ENCODE measurements around the gene RGS6.

The RGS6 gene

DNA sequence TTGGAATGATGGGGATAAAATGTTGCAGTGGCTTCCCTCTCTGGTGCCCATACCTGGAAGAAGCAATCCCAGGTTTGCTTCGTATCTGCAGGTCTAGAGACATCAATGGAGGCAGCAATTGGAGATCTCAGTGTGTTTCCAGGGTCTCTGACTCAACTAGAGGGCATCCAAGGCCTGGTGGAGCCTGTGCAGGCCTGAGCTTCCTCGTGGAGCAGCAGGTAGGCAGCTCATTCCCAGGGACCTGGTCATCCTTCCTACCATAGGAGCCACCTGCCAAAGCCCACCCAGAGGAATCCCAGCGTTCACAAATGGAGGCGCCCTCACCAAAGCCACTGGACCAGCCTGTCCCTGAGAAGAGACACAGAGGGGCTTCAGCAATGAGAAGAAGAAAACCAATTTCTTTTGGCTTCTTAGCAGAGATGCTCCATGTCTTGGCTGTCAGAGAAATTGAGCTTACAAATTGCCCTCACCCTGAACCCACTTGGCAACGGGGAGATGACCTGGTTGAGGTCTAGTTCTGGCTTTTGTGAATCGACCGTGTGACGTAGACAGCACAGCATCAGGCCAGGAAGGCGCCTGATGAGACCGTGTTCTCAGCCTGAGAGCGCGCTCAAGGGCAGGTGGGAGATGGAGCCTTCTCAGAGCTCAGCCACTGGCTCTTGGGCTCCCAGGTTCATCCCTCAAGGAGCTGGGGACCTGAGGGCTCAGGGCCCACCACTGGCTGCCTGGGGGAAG lies 678.0 kb downstream of the RGS6 start:
- no peak for DNase-seq (ENCODE audit: low read depth)

DNA sequence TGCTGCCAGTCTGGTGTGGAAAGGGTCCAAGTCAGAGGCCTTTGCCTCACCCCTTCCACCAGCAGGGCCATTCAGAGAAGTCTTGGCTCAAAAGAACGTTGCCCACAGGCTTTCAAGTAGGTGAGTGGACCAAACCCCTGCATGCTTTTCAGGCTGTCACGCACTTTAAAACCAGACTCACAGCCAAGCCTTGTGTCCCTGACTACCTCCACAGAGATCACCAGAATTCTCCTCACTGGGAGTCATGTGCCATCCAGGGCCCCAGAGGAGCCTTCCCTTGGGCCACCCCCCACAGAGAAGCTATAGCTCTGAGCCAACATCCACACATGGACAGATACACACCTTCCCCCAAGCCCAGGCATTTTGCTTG lies 678.6 kb downstream of the RGS6 start:
- no peak for DNase-seq (ENCODE audit: low read depth)

DNA sequence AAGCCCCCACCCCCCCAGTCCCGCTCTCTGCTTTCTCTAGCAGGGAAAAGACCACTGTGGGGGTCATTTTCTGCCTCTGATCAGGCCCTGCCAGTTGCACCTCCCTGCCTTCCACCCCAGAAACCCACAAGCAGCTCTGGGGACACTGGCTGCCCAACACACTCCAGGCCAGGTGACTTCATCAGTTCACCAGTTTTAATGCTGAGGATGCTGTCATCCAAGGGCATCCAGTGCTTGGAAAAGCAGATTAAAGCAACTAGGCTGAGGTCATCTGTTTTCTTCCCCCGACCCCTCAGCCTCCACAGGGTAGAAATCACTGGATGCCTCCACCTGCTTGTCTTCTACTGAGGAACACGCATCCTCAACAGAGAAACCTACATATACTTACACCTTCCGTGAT lies 679.3 kb downstream of the RGS6 start:
- no peak for DNase-seq (ENCODE audit: low read depth)

DNA sequence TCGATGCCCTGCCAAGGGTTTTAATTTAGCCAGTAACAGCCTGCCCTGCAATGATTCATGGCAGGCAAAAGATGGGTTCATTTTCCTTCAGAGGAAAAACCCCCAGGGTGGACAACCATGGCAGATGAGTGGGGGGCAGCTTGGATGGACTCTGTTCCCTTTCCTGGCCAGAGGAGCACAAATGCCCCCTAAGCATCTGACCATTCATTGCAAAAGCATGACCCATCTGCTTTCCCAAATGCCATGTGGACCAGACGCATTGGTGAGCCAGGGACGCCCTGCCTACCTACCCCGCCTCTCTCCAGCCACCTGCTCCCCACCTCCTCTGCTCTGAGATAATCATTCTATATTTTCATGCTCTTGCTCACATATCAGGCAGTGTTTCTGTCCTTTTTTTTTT lies 679.8 kb downstream of the RGS6 start:
- no peak for DNase-seq (ENCODE audit: low read depth)

DNA sequence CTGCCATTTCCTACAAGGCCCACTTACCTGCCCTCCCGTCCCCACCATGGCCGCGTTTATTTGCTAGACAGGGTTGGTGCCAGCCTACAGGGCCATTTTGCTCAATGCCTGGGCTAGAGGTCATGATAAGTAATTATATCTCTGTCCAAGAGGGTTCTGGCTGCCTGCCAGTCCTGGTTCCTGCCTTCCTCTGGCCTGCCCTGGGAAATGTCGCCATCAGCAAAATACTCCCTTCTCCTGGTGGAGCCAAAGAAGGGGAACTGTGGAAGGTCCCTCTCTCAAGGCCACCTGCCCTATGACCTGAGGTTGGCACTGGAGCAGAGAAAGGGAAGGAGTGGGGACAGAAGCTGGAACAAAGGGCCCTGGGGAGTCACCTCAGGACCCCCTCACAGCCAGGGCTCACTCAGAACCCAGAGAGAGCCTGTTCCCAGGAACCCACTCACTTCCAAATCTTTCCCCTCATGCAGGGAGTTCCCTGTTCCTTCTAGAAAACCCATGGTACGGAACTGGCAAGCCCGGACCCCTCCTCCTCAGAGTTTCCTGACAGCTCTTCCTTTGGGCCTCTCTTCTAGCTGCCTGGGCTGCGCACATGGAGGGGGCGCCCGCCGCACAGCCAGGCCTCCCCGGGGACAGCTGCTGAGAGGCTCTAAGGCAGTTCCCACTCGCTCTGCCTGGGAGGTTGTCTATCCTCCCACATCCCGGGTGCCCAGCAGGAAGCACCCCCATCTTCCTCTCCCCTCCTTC lies 681.2 kb downstream of the RGS6 start:
- DNase-seq (ENCODE audit: low read depth): no peak

DNA sequence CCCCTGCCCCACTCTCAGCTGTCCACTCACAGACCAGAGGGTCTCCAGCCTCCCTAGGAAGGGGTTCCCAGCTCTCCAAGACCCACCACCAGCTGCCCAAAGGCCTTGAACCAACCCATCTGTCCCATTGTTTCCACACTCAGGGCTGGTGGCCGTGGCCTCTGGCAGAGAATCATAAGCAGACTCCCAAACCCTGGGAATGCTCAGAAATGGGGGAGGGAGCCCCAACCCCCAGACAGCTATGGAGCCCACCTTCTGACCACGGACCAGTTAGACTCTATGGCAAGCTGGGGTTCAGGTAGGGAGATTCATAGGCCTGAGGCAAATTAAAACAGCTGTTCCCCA lies 681.7 kb downstream of the RGS6 start:
- DNase-seq (ENCODE audit: low read depth): no peak

DNA sequence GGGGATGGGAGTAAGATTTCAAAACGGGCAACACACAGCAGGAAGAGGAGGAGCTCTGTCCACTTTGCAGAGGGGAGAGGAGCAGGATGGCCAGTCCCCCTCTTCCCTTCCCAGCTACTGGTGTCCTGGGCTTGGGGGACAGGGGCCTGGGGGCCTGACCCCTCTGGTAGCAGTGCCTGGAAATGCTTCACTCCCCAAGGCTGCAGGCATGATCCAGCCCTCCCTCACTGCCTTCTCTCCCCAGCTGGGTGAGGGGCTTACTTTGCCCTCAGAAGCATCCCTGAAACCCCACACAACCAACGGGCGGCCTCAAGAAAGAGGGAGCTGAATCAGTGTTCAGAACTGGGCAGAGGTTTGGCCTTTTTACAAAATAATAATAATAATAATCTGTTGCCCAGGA lies 682.1 kb downstream of the RGS6 start:
- no peak for DNase-seq (ENCODE audit: low read depth)

DNA sequence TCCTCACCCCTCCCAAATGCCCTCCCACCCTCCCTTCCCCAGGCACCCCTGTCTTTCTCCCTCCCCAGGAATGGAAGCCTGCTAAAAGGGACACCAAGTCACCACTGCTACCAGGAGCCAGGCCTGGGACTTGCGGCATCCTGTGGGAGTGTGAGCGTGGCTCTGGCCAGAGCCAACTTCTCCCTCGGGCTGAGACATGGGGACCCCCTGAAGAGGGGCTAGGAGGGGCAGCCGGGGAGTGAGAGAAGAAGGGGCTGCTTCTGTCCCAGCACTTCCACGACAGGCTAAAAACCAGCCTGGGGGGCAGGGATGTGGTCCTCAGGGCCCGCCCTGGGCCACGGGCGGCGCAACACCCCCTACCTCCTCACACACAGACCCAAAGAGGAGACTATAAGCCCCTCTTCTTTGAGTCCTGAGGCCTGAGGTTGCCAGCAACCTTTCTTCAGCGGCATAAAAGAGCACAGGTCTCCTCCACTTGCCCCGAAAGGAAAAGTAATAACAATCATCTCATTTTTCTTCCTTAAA lies 682.7 kb downstream of the RGS6 start:
- DNase-seq (ENCODE audit: low read depth): no peak

DNA sequence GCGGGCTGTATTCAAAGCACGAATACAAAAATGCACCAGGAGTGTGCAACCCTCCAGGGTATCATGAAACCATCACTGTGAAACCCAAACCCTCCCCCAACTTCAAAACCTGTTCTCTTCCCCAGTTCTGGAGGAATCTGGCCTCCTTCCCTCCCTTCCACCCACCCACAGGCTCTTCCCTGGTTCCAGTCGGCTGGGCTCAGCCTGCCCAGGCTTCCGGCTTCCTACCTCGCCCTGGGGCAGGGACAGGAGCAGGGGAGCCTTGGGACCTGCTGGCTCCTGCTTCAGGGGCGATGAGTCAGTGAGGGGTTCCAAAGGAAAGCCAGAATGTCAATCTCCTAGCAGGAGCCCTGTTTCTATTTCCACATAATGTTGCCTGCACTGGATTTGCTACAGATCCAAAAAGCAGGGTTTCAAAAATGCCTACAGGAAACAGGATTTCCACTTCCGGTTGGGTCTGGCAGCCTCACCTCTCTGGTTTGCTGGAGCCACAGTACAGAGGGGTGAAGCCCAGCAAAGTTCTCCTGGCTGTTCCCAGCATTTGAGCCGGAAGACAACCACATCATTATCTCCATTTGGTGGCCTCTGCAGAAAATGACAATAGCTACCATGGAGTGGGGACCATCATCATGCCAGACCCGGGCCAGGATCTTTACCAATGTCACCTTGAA lies 683.4 kb downstream of the RGS6 start:
- no peak for DNase-seq (ENCODE audit: low read depth)

All from stromal cell of bone marrow (primary cell).